Stimulated activated CD8-positive, alpha-beta memory T cell treated with anti-CD3 and anti-CD28 coated beads, Interleukin-12 subunit alpha, Interleukin-12 subunit beta, amount 100 ng/mL, for 24 hours (primary cell): Measurements from ENCODE around the gene MPPED2.

Experiments used
- DNase-seq: peaks from one replicate; pipeline ENCODE4 v3.0.0-alpha.2; 2020; ENCODE audit errors: extremely low read depth

Gene MPPED2

DNA sequence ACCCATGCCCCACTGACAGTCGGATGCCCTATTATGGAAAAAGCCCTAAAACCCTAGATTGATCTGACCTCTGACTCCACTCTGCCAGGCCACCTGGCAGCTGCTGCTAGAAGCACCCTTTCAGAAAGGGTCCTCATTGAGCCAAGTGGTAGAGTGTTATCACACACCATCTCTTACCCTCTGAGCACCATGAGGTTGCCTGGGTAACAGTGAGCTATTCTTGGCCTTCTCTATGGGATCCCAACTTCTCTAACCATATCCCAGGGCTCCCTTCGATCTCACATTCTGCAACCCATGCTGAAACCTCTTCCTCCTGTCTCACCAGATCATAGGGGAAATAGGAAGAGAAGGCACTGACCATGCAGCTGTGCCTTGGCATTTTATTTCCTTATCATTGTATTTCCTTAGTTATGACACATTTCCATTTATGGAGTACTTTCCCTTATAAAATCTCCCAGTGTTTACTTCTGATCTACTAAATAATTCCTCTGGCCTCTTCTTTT lies 52.7 kb downstream of the MPPED2 start:
- no peak for DNase-seq

DNA sequence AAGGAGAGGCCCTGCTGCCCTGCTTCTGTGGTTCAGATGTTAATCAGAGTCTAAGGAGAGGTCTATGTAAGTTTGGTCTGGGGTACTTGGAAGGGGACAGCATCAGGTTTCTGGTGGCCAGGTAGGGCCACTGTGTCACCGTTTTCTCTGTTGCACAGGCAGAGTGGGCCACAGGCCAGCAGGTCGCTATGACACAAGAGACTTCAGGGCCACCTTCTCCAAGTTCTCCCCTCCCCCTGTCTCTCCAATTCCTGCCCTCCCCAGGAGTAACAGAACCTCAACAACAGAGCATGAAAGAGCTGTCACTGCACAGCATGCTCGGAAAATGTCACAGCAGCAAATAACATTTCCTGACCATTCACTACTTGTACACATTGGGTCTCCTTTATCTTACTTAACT lies 58.6 kb downstream of the MPPED2 start:
- DNase-seq, result no peak

DNA sequence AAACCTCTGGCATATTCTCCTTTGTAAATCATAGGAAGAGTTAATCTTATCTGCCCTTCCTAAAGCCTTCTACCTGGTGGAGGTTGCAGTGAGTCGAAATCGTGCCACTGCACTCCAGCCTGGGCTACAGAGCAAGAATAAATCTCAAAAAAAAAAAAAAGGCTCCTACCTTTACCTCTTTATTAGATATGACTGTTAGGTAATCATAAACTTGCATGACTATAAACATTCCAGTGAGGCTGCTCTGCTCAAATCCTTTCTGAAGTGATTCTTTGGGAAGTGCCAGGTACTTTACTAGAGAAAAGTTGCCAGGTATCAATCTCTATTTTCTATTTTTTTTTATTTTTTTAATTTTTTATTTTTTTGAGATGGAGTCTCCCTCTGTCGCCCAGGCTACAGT lies 59.6 kb downstream of the MPPED2 start:
- no peak for DNase-seq

DNA sequence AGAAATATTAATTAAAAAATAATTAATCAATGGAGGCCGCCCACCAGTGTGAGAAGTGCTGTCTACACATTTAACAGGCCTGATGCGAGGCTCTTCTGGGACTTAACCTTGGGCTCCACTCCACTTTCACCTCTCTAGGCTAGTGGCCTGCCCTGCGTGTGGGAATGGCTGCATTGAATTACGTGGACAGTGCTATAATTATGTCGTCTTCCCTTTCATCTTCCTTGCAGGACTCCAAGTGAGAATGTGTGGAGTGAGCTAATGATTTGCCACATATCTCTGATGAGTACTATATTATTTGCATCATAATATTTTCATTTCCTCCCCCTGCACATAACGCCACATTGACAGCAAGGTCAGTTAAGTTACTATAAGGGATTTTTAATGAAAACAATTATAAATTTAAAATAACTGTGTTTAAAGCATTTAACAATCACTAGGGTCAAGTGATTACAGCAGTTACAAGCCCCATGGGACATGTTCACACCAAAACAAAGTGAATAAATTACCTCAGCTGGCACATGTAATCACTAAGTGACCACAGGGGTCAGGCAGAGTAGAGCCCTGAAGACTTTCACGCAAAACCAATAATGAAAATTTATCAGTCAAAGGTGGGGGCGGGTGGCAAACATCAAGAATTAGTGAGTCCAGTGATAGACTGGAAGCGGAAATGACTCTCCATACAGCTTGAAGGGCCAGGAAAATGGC lies 63.5 kb downstream of the MPPED2 start:
- DNase-seq, result no peak

DNA sequence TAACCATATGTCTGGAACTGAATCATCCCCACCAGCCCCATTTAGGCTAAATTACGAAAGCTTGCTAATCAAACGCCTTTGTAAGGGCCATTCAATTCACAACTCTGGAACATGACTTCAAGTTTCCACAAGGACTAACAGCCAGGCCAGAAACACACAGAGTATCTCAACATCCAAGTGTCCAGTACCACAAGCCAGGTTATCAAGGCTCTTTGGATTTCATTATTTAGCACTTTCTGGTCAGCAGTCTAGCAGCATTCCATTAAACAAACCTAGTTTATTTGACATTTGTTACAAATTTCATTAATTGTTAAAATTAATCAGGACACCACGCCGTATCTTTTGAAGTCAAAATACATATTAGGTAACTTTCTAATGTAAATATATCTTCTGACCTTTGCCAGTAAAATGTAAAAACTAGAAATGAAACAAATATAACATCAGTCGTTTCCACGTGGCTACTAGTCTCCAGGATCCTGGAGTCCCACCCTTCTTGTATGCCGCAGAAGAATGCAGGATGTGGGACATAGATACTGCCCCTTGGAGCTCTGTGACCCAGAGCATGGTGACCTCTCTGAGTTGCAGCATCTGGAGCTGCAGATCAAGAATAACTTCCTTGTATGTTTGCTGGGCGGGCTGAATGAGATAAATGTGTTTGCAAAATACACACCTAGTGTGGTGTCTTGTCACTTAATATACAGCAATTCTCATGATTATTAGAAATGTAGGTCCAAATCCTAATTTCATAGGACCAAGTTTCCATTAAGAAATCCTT lies 64.7 kb downstream of the MPPED2 start:
- no peak for DNase-seq

DNA sequence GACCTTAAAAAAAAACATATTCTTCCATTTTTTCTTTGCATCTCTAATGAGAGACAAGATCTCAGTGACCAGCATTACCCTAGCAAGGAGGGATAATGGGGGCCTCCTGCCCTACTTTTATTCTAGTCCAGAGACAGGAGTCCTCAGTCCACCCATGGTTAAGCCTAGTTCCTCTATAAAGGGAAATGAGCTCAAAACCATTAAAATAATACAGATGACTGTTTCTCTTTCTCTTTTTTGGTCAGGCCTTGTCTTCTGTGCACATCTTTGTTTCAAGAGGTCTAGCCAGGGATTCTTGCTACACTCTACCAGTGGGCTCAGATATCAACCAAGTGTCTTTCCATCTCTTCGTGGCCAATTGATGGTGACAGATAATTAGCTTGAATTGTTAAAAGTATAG lies 73.1 kb downstream of the MPPED2 start:
- DNase-seq, result no peak

DNA sequence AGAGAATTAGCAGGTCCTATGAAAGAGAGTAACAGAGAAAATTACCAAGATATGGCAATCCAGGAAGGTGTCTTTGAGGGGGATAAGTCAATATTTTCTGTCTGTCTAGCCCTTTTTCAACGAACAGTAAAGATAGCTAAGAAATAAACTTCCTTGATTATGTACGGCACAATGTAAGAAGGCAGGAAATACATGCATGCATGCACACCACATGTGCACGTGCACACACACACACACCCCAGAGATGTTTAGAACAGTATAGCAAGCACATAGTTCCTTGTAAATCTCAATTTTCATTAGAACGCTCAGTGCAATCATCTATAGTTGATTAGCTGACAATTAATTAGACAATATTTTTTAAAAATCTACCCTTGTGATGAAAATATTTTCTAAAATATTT lies 74.7 kb downstream of the MPPED2 start:
- no peak for DNase-seq

DNA sequence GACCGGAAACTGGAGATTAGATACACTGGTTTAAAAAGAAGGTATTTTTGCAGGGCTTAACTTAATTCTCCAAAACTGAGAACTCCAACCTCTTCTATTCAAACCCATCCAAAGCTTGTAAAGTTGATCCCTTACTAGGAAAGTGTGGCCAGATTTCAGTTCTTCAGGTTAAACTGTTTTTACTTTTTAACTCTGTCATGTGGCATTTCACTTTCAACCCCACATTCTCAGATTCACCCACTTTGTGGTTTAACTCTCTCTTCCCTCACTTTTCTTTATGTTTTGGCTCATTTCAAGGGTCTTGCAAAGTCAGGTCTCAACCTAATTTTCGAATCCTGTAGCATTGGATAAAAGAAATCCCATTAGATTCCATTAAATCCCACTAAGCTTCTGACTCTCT lies 75.4 kb downstream of the MPPED2 start:
- DNase-seq, result no peak

DNA sequence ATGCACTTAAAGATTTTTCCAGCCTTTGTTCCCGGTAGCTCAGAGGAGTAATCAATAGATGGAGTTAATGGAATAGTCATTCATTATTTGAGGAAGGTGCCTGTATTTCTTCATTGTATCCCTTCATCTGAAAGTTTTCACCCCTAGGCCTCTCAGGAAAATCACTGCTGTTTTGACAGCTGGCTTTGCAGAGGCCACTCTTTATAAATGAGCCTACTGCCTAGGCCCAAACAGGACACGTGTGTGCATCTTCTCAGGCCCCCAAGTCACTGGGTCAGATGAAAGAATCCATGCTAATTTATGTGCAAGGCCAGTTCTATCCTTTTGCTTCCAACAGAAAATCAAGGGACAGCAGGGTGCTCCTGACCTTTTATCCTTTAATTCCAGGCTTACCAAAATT lies 76.8 kb downstream of the MPPED2 start:
- DNase-seq, result no peak

DNA sequence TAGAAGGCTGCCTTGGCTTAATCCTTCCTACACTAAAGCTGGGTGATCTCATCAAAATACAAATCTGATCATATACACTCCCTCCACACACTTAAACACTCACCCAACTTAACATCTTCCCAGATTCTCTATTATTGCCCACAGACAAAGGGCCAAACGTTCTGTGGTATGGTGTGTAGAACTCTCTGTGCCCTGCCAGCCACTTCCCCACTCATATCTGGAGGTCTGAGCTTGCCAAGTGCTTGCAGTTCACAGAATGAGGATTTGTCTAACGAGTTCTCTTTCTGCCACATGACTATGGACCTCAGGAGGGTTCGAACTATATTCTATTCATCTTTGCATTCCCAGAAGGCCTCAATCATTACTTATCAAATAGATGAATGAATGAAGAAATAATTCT lies 77.6 kb downstream of the MPPED2 start:
- DNase-seq, result no peak

DNA sequence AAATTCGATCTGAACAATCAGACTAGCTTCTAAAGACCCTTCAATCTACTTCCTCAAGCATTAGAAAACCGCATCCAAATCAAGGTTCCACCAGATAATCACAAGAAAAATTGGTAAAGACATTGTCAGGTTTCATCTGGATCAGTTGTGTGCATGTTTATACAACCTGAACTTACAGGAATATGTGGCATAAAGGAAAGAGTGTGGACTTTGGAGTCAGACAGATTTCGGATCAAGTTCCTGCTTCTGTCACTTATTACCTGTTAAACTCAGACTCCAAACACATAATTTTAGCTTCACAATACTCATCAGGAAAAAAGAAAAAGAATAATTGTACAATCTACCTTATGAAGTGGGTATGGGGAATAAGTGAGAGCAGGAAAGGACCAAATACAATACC lies 80.5 kb downstream of the MPPED2 start:
- no peak for DNase-seq

DNA sequence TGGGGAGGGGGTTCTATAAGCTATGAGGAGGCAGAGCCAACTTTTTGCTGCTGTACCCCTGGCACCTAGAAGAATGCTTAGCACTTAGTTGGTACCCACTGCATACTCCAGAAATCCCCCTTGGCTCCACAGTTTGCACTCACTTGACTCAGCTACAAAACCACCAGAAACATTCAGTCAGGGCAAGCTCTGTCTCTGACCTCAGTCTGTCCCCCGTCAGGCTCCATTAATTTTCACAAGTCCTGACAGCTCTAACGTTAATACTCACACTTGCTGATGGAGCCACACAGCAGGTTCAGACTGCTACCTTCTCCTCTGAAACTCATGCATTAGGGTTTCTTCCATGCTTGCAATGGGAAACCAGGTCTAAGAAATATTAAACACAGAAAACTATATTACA lies 81.7 kb downstream of the MPPED2 start:
- no peak for DNase-seq

DNA sequence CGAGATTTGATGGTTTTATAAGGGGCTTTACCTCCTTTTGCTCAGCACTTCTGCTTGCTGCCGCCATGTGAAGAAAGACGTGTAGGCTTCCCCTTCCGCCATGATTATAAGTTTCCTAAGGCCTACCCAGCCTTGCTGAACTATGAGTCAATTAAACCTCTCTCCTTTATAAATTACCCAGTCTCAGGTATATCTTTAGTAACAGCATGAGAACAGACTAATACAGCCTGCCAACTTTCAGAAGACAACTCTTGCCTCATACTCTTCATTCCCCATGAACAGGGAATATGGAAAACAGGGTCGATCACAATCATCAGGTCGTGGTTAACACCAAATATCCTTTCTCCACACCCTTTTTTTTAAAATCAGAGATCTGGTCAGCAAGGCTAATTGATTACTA lies 83.0 kb downstream of the MPPED2 start:
- DNase-seq, result no peak

DNA sequence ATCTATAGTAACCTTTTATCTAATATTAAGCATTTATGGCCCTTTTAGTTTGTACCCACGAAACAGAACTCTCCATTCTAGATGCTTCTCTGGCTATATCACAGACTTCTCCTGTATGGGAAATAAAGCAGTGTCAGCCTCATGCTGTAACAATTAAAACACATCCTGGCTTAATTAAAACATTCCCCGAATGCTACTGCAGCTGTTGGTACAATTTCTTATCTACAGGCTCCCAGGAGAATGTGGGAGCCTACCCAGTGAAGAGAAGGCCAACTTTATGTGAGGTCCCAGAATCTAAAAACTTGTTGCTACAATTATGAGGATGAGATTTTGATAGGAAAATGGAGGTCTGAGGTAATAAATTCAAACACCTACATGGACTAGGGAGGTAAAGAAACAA lies 83.8 kb downstream of the MPPED2 start:
- DNase-seq, result no peak

DNA sequence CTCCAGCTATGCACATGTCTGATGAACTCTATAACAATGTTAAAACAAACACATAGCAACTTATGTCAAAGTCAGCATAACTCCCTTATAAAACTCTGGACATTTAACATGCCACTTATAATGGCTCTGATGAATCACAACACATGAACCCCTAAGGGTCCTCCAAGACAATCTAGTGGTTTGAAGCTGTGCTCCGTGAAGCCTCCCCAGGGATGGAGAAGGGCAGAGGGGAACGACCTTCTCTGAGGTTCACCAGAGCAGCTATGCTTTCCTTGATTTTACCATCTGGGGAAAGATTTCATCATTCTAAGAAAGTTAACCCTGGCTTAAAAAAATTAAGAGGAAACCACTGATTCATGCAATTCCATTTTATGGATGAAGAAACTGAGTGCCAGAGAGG lies 84.4 kb downstream of the MPPED2 start:
- DNase-seq, result no peak

DNA sequence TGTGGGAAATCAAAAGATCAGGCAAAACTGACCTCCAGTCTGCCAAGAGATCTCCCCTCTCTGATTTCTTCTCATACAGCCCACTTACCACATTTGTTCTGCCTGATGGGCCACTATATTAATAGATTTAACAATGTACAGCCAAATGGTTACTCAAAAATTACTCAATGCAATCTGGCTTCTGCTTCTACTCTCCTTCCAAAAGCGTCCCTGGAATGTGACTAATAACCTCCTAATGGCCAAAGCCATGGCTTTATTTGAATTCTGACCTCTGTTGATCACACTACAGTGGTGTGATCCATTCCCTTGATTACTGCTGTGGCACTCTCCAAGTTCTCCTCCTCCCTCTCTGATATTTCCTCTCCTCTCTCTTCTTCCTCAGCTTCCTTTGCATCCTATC lies 86.2 kb downstream of the MPPED2 start:
- no peak for DNase-seq

DNA sequence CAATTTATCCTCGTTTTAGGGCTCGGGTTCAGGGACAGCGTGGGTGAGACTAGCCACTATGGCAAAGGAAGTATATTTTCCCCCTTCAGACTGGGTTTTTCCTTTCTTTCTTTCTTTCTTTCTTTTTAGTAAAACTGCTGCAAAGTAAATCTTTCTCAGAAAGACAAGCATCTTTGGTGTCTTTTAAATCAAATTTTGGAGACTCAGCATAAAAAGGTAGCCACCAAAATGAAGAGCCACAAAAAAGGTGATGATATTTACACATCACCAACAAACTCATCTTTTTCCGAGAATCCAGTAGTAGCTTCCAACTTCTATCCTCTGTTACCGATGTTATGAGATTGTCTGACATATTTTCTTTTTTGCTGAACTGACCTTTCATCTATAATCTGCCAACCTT lies 88.6 kb downstream of the MPPED2 start:
- no peak for DNase-seq

DNA sequence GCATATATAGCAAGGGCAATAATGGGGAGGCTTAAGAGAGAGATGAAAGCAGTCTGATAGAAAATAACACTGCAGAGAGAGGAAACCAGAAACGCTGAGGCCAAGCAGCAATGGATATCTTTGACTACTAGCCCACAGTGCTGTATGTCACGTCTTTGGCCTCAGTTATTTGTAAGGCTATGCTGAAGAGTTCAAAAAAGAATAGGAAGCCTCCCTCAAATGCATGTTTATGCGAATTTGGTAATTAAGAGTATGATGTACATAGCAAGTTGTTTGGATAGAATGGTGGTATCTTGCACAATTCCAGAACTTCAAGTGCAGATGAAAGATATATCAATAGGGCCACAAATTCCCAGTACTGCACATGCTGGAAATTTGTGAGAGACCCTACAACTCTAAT lies 89.2 kb downstream of the MPPED2 start:
- DNase-seq, result no peak

DNA sequence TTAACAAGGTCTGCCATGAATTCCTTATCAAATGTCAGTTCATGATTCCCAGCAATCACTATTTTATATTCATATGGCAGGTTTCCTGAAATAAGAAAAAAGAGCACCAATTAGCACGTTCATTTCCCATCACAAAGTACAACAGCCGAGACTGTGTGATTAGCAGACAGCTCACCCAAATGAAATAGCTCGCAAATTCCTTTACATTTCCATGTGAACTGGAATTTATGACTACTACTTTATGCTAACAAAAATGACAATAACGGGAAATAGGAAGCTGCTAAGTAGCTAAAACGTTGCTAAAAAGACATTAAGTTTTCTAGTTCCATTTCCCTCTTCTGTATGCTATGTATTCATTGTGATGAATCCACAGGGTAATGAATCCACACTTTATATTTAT lies 90.7 kb downstream of the MPPED2 start:
- DNase-seq, result no peak

DNA sequence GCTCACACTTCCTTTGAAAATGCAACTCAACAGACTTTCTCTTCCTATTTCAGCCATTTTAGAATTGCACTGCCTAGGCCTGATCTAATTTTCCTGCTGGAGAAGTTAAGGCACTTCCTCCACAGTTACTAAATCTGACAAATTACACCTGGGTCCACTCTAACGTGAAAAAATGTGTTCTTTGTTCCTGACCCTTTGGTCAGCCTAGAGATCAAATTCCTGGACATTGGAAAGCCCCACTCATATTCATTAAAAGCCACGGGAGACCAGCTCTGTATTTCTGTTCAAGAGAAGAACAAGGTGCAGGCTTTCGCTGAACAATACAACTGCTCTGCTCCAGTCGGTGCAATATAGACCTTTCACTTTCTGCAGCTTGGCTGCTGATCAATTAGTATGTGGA lies 96.6 kb downstream of the MPPED2 start:
- no peak for DNase-seq

DNA sequence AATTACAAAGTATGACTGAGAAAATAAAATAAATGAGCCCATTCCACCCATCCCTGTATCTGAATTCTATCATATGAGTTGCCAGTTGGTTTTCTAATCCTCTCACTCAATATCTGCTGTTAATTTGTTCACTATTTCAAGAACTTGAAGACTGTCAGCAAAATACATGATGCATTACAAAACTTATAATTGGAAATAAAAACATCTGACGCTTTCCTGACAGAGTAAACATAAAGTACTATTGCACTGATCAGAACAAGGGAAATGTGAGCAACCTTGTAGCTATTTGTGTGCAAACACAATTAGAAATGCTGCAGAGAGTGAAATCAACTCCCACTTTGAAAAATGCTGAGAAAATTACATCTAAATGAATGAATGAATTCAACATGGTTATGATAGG lies 97.1 kb downstream of the MPPED2 start:
- DNase-seq, result no peak

DNA sequence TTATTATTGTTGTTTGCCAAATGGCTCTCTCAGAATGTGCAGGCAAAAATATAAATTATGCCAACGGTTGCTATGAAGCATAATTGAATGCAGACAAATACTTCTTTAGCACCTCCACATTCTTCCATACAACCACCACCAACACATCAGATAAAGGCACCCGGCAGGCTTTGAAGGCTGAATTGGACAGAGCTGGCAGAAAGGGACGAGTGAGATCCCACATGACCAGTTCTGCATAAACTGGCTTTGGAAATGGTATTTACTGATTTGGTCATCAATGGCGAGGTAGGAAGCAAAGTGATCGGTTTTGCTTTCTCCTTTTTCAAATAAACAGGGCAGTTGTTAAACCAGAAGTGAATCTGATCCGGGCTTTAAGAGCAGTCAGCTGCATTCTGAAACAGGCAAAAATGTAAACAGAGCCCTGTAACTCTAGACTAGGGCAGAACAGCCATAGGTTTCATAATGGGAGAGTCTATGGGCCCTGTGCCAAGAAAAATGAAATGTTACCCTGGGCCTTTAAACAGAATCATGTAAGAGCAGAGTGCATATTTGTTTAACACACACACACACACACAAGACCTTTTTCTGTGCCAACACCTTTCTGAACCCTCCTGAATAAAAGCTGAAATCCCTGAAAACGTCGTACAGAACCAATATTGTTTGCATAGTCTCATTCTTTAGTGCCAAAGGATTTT lies 97.7 kb downstream of the MPPED2 start:
- no peak for DNase-seq
